Measurements from ENCODE around the gene SRCIN1.
"Not testable (repeated sequence)": the region's sequence is repeated elsewhere in the genome, so short reads cannot be mapped to it uniquely, and the experiment has no call there.

The SRCIN1 gene

DNA sequence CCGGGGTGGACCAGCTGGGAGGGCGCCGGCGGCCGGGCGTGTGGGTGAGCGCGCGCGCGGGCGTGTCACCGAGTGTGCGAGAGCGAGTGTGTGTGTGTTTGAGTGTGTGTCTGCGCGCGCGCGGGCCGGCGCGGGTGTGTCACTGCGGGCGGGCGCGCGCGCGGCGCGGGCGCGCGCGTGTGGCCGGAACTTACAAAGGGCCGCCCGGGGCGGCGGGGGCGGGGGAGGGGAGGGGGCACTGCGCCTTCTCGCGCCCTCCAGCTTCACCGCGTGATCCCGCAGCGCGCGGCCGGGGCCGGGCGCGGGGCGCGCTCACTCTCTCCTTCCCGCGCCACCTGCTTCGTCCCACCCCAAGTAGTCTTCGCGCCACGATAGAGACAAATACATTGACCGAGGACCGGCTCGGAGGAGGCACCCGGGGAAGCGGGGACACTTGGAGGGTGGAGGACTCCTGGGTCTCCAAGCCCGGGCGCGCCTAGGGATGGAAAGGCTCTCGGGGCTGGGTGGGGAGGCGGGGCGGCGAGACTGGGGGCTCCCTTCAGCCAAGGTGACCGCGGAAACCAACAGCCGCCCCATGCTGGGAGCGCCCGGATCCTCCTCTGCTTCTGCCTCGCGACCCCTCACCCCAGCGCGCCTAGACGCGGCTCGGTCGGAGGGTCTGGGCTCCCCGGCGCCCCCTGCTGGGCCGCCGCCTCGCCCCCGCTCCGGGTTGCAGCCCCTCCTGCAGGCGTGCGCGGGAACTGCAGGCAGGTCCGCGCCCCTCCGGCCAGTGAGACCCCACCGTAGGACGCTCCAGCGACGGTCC, at the start of gene SRCIN1:
TSS of gene SRCIN1 (minus strand) at position 112 of the 805 bp plus-strand sequence. CDS start 247 bp downstream, outside the sequence.
- peak; percentile 45 for DNase-seq (ENCODE audit: low read depth)

DNA sequence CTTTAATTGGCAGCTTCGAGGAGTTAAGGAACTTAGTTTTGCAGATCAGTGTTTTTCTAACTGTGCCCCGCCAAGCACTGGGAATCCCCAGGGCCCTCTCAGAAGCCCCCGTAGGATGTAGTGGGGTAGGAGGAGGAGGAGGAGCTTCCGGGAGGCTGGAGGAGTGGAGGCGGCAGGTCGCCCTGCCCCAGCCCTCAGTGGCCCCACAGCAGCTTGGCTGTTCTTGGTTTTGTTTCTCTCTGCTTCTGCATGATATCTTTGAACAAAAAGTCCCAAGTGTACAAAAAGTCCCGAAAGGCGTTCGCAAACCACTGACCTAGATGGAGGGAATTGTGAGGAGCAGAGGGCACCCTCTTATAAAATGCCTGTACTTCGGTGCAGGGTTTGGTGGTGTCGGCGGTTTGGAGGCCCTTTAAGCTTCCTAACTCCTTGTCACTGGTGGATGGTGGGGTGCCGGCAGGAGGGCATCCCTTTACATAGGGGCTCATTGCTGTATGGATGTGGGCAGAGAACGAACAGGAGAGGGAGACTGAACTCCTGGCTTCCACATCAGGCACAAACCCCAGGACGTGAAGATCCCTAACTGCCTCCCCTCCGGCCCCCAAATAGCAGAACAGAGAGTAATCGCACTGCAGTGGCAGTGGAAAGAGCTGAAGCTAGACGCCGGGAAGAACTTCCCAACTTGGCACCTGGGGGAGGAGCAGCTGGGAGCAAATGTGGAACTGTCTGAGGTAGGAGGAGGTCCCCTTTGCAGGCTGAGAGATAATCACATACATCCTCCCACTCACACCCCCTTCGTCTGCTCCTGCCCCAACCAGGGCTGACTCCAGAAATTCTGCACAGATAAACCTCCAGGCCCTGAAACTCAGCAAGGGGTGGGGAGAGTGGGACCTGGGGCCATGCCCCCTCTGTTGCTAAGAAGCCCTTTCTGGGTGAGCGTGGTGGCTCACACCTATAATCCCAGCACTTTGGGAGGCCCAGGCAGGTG, 49.0 kb upstream of the SRCIN1 start:
- DNase-seq (ENCODE audit: low read depth) = no peak

GRCh38 chr17:38653679-38654078, 47.9 kb upstream of the SRCIN1 start:
- DNase-seq (ENCODE audit: low read depth) = no peak

GRCh38 chr17:38653230-38653629, 47.5 kb upstream of the SRCIN1 start:
- DNase-seq (ENCODE audit: low read depth) = no peak

- DNase-seq (ENCODE audit: low read depth) = not testable (repeated sequence)
These were observed 45.0 kb upstream of the SRCIN1 start for GRCh38 chr17:38650653-38651173.

GRCh38 chr17:38637951-38638350, 32.2 kb upstream of the SRCIN1 start:
- DNase-seq (ENCODE audit: low read depth) = no peak

- DNase-seq (ENCODE audit: low read depth) = no peak
These were observed 30.3 kb upstream of the SRCIN1 start for GRCh38 chr17:38636054-38636453.

- DNase-seq (ENCODE audit: low read depth) = no peak
These were observed 26.6 kb upstream of the SRCIN1 start for GRCh38 chr17:38632334-38632733.

GRCh38 chr17:38628441-38628840, 22.7 kb upstream of the SRCIN1 start:
- no peak for DNase-seq (ENCODE audit: low read depth)

GRCh38 chr17:38627957-38628356, 22.2 kb upstream of the SRCIN1 start:
- no peak for DNase-seq (ENCODE audit: low read depth)

DNA sequence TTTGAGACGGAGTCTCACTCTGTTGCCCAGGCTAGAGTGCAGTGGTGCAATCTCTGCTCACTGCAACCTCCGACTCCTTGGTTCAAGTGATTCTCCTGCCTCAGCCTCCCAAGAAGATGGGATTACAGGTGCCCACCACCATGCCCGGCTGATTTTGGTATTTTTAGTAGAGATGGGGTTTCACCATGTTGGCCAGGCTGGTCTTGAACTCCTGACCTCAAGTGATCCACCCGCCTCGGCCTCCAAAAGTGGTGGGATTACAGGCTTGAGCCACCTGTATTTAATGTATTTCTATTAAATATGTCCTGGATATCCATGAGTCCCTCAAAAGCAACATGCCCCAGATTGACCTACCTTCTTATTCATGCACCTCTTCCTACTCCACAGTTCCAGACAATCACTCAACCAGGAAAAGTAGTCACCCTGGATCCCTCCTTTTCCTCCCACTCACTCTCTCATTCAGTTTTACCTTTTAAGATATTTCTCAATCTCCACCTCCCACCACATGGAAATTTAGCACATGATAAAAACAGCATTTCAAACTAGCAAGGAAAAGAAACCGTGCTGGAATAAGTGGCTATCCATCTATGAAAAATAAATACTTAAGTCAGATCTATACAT, 21.0 kb upstream of the SRCIN1 start:
- DNase-seq (ENCODE audit: low read depth) = not testable (repeated sequence)

DNA sequence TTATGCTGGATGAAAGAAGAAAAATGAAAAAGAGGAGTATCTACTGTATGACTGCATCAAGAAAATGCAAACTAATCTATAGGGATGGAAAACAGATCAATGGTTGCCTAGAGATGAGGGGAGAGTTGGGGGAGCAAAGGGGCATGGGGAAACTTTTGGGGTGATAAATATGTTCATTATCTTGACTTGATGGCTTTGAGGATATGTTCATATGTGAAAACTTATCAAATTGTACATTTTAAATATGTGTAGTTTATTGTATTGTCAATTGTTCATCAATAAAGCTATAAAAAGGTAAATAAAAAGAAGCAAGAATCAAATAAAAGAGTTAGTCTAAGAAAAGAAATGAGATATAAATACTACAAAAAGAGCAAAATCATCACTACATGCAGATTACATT, 19.7 kb upstream of the SRCIN1 start:
- no peak for DNase-seq (ENCODE audit: low read depth)

DNA sequence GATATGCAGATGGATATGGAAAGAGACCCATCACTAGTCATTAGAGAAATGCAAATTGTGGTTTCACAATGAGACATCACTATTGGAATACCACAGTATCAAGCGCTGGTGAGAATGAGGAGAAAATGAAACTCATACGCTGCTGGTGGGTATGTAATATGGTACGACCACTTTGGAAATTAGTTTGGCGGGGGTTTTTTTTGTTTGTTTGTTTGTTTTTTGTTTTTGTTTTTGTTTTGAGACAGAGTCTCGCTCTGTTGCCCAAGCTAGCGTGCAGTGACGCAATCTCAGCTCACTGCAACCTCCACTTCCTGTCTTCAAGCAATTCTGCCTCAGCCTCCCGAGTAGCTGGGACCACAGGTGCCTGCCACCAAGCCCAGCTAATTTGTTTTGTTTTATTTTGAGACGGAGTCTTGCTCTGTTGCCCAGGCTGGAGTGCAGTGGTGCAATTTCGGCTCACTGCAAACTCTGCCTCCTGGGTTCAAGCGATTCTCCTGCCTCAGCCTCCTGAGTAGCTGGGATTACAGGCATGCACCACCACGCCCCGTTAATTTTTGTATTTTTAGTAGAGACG, 19.1 kb upstream of the SRCIN1 start:
- DNase-seq (ENCODE audit: low read depth) = not testable (repeated sequence)

DNA sequence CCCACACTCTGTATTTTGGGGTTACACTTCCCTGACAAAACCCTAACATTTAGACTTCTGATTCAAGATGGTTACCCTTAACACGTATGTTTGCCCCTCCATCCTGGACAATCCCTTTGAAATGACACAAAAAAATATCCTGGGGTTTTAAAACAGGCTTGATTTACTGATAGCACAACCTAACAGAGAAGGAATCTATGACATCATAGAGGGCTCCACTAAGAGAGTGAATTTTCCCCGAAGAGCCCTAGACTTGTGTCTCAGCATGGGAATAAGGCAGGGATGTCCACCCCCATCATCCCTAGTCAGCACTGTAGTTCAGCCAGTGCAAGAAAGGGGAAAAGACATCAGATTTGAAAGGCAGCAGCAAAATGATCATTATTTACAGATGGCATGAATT, 15.8 kb upstream of the SRCIN1 start:
- DNase-seq (ENCODE audit: low read depth) = no peak

GRCh38 chr17:38620551-38621277, 15.0 kb upstream of the SRCIN1 start:
- no peak for DNase-seq (ENCODE audit: low read depth)

GRCh38 chr17:38619937-38620550, 14.3 kb upstream of the SRCIN1 start:
- DNase-seq (ENCODE audit: low read depth) = no peak

DNA sequence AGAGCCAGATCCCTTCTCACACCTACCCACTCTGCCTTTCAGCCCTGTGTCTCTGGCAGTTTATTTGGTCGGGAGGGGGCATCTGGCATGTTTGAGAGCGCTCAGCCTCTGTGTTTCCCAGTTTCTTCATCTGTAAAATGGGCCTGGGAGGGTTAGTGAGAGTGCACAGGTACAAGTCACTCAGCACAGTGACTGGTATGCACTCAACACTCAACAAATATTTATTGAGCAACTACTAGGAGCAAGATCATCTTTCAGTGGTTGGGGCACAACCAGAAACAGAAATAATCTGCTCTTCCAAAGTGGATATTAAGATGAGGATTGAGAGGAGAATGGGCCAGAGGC, 13.7 kb upstream of the SRCIN1 start:
- no peak for DNase-seq (ENCODE audit: low read depth)

DNA sequence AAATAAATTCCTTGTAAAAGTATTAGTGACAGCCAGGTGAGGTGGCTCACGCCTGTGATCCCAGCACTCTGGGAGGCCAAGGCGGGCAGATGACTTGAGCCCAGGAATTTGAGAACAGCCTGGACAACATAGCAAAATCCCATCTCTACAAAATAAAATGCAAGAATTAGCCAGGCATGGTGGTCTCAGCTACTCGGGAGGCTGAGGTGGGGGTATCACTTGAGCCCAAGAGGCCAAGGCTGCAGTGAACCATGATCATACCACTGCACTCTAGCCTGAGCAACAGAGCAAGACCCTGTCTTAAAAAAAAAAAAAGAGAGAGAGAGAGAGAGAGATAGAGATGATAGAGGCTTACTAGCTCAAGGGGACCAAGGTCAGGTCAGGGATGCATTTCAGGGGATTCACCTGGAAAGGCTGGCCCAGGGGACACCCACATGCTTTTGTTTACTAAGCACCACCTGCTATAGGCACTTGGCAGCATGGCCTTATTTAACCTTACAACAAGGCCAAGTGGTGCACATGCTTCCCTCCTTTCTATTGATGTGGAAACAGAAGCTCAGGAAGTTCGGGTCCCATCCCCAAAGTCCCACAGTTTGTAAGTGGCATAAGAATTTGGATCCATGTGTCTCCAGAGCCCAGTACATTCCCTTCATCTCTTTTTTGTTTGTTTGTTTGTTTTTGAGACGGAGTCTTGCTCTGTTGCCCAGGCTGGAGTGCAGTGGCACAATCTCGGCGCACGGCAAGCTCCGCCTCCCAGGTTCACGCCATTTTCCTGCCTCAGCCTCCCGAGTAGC, 12.4 kb upstream of the SRCIN1 start:
- no peak for DNase-seq (ENCODE audit: low read depth)

GRCh38 chr17:38617074-38617860, 11.5 kb upstream of the SRCIN1 start:
- no peak for DNase-seq (ENCODE audit: low read depth)

Measured in stimulated activated CD8-positive, alpha-beta memory T cell treated with anti-CD3 and anti-CD28 coated beads, Interleukin-15, amount 100 ng/mL, for 24 hours (primary cell).